Activated CD4-positive, alpha-beta T cell treated with anti-CD3 and anti-CD28 coated beads for 36 hours (primary cell): ENCODE data around the gene GHR. TPM values are rescaled to one million over a fixed set of nuclear protein-coding genes. Genes with fewer than 3 reads are reported as not detected.

Source experiments
- ATAC-seq: fragments of 200-7000 bp; cut with Tn5 transposase; one replicate; pipeline ENCODE4 v1.10.0; 2021; ENCODE audit warnings: mild to moderate bottlenecking, moderate library complexity
- CTCF ChIA-PET: fragments of 350-600 bp; sonication (Branson Sonifier 250); formaldehyde crosslinking; loops from one replicate; lab custom pipeline; 2021; ENCODE audit warnings: antibody characterized with exemption; lab: Charles Lee
- POLR2A ChIA-PET: fragments of 350-600 bp; sonication (Branson Sonifier 250); formaldehyde crosslinking; loops from one replicate; lab custom pipeline; 2021; ENCODE audit warnings: antibody characterized with exemption, inconsistent platforms; lab: Charles Lee
- DNase-seq: peaks from one replicate; pipeline ENCODE4 v3.0.0-alpha.2; 2020
- H3K27ac Mint-ChIP-seq: one replicate; pipeline ENCODE4 v1.8.0; 2021; ENCODE audit warnings: mixed read lengths
- H3K27me3 Mint-ChIP-seq: one replicate; pipeline ENCODE4 v1.8.0; 2021; ENCODE audit warnings: mixed read lengths
- H3K36me3 Mint-ChIP-seq: one replicate; pipeline ENCODE4 v1.8.0; 2021; ENCODE audit warnings: low read depth, mixed read lengths
- H3K4me1 Mint-ChIP-seq: one replicate; pipeline ENCODE4 v1.8.0; 2021; ENCODE audit warnings: mixed read lengths
- H3K4me3 Mint-ChIP-seq: one replicate; pipeline ENCODE4 v1.8.0; 2021; ENCODE audit warnings: mild to moderate bottlenecking, moderate library complexity, mixed read lengths
- H3K9me3 Mint-ChIP-seq: one replicate; pipeline ENCODE4 v1.8.0; 2021; ENCODE audit warnings: low read depth, mixed read lengths
- intact Hi-C, 2 experiments: fragments of 100-400 bp; cut with DNase I in 1 of 2; cut with micrococcal nuclease in 1 of 2; formaldehyde crosslinking; loops; one replicate each; pipeline versions ENCODE4 v1.14.2 to v1.15.1; 2022 to 2024; cut with DNase I, micrococcal nuclease
- total RNA-seq, 2 experiments: library from RNA; stranded (reverse); gene quantifications; one replicate each; pipeline ENCODE4 v1.2.3, GENCODE V29; 2021

Gene GHR
- total RNA-seq, 2 experiments from 2014 or later, result not detected

DNA sequence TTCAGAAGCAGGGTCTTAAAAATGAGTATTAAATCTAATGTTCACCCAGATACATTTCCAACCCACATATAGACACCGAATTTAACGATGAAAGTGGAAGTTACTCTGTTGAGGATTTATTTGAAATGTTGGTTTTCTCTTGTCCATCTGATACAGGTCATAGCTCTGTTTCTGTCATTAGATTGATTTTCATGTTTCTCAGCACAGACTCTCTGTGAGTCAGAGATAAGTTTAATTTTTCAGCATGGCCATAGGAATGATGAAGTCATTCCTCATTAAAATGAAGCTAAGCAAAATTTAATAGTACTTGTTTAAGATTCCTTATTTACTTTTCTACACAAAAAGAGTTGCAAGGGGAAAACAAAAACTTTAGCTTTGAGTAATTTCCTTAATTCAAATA, 38.8 kb downstream of the GHR start:
- intact Hi-C loops, result no loop called here
- ATAC-seq (no peak), DNase-seq (no peak)
- no peaks in the 10 kb centered on the region for H3K36me3 Mint-ChIP-seq
- H3K4me3 Mint-ChIP-seq, result no peak overlapping the region
- H3K27ac Mint-ChIP-seq, result no peak overlapping the region
- ChIA-PET POLR2A (no interaction called here), CTCF (interaction anchor here (1.0 to 1.2 kb wide), 2 partner anchors 10 to 15 kb away, joined by 3 to 4 read pairs; no protein-coding TSS in a partner anchor)
- H3K9me3 Mint-ChIP-seq, result no peaks in the 10 kb centered on the region
- H3K27me3 Mint-ChIP-seq, result peaks cover 2% of the 10 kb centered on the region
- no peaks in the 10 kb centered on the region for H3K4me1 Mint-ChIP-seq

- no peak for ATAC-seq
- ChIA-PET CTCF (no interaction called here), POLR2A (interaction anchor here (0.6 kb wide), 1 partner anchor 28 kb away, joined by 4 read pairs; no protein-coding TSS in a partner anchor)
- Mint-ChIP-seq H3K36me3 (no peaks in the 10 kb centered on the region), H3K27me3 (peaks cover 2% of the 10 kb centered on the region), H3K9me3 (no peaks in the 10 kb centered on the region), H3K27ac (no peak overlapping the region), H3K4me1 (no peaks in the 10 kb centered on the region), H3K4me3 (no peak overlapping the region)
- intact Hi-C loops, result no loop called here
- no peak for DNase-seq
These were observed 44.3 kb downstream of the GHR start for GRCh38 chr5:42467572-42467971.

GRCh38 chr5:42467981-42468524, 44.8 kb downstream of the GHR start:
- H3K36me3 Mint-ChIP-seq, result no peaks in the 10 kb centered on the region
- H3K4me3 Mint-ChIP-seq, result no peak overlapping the region
- no peaks in the 10 kb centered on the region for H3K9me3 Mint-ChIP-seq
- H3K4me1 Mint-ChIP-seq, result no peaks in the 10 kb centered on the region
- no peak for ATAC-seq
- POLR2A ChIA-PET, result interaction anchor here (0.6 kb wide), 1 partner anchor 27 kb away, joined by 4 read pairs; no protein-coding TSS in a partner anchor
- no peak for DNase-seq
- CTCF ChIA-PET, result no interaction called here
- H3K27me3 Mint-ChIP-seq, result peaks cover 2% of the 10 kb centered on the region
- no peak overlapping the region for H3K27ac Mint-ChIP-seq
- intact Hi-C loops, result no loop called here

DNA sequence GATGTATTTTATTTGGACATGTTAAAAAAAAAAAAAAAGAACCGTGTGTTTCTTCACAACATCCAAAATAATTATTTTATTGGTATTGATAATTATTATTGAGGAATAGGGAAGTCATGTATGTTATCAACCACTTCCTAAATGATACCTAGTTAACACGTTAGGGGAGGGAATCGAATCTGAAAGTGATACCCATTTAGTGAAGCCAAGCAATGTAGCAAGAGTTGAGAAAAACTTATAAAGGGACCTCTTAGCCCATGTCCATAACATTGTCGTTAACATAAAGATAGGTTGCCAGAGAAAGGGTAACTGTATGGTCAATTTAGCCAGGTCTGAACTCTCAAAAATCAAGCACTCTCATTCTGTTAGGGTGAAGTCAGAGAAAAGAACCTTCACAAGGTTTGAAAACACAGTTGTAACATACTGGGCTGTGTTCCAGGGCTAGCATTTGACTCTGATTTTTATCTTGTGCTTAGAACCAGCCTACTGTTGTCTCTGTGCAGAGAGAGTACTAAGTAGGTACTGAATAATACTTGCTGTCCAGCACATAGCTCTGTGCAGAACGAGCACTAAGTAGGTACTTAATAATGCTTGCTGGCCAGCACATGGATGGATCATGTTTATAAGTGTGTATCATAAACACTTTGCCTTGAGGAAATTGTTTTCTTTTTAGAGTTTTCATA, 60.4 kb downstream of the GHR start:
- intact Hi-C loops, result no loop called here
- Mint-ChIP-seq H3K9me3 (no peaks in the 10 kb centered on the region), H3K4me1 (no peaks in the 10 kb centered on the region), H3K27ac (no peak overlapping the region), H3K4me3 (no peak overlapping the region), H3K27me3 (peaks cover 2% of the 10 kb centered on the region), H3K36me3 (no peaks in the 10 kb centered on the region)
- DNase-seq, result no peak
- ChIA-PET POLR2A (no interaction called here), CTCF (interaction anchor here (0.7 kb wide), 1 partner anchor 420 kb away, joined by 3 read pairs; no protein-coding TSS in a partner anchor)
- no peak for ATAC-seq

DNA sequence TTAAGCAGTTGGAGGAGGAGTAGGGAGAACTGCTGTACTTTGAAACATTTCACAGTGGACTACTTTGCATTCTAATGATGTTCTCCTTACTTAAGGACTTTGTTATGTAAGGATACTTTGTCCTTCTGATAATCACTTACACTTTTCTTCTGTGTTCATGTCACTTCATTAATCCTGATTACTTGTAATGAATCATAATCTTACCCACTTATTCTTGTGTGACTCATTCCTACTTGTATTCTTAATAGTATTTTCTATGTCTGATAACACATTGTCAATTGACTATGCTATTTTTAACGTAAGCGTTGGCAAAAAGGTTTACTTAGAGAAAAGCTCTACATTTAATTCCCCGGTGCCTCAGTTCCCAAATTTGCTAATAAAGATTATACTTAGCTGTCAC, 63.8 kb downstream of the GHR start:
- no peaks in the 10 kb centered on the region for H3K36me3 Mint-ChIP-seq
- peaks cover 2% of the 10 kb centered on the region for H3K27me3 Mint-ChIP-seq
- DNase-seq (no peak), ATAC-seq (no peak)
- POLR2A ChIA-PET, result no interaction called here
- intact Hi-C loops, result no loop called here
- H3K4me3 Mint-ChIP-seq, result no peak overlapping the region
- no peaks in the 10 kb centered on the region for H3K4me1 Mint-ChIP-seq
- CTCF ChIA-PET, result no interaction called here
- H3K9me3 Mint-ChIP-seq, result no peaks in the 10 kb centered on the region
- H3K27ac Mint-ChIP-seq, result no peak overlapping the region

DNA sequence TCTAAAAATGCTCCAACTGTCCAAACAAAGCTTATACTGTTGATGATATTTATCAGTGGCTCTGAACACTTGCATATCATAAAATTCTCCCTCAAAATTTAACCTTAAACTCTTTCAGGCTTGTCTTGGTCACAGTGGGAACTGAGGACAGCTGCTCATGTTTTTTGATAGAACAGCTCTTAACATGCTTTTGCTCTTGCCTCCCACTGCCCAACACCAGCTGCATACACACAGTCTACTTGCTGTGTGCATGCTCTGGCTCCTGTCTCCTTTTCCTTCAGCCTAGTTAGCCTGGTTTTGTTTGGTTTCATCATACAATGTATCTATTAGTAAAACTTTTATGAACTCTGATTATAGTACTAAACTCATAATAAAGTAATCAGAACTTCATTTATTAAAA, 64.6 kb downstream of the GHR start:
- no peak overlapping the region for H3K27ac Mint-ChIP-seq
- H3K4me1 Mint-ChIP-seq, result no peaks in the 10 kb centered on the region
- ATAC-seq (no peak), DNase-seq (no peak)
- H3K27me3 Mint-ChIP-seq, result peaks cover 2% of the 10 kb centered on the region
- CTCF ChIA-PET, result interaction anchor here (1.6 kb wide), 1 partner anchor 12 kb away, joined by 3 read pairs; no protein-coding TSS in a partner anchor
- intact Hi-C loops, result no loop called here
- H3K9me3 Mint-ChIP-seq, result no peaks in the 10 kb centered on the region
- no peak overlapping the region for H3K4me3 Mint-ChIP-seq
- no peaks in the 10 kb centered on the region for H3K36me3 Mint-ChIP-seq
- POLR2A ChIA-PET, result no interaction called here

- no peak overlapping the region for H3K27ac Mint-ChIP-seq
- no peak for DNase-seq
- intact Hi-C loops, result no loop called here
- H3K9me3 Mint-ChIP-seq, result no peaks in the 10 kb centered on the region
- no peaks in the 10 kb centered on the region for H3K4me1 Mint-ChIP-seq
- ChIA-PET POLR2A (no interaction called here), CTCF (no interaction called here)
- ATAC-seq, result no peak
- peaks cover 2% of the 10 kb centered on the region for H3K27me3 Mint-ChIP-seq
- H3K4me3 Mint-ChIP-seq, result no peak overlapping the region
- H3K36me3 Mint-ChIP-seq, result no peaks in the 10 kb centered on the region
These were observed 67.6 kb downstream of the GHR start for GRCh38 chr5:42490831-42491230.

DNA sequence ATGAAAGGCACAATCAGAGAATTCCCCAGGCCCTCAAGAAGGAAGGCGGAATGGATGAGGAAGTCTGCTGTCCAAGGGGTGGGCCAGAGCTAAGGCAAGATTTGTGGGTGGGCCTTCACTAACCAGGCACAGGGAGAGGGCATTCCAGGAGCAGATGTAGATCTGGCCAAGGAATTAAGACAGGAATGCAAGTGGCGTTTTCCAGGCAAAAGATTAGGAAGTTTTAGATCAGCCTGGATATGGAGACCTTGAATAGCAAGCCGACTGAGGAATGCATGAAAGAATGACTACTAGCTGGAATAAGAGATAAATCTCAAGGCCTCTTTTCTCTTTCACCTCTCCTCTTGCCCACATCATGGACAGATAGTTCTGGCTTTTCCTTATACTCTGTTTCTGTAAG, 68.5 kb downstream of the GHR start:
- no peak overlapping the region for H3K27ac Mint-ChIP-seq
- no peak for DNase-seq
- no peak overlapping the region for H3K4me3 Mint-ChIP-seq
- H3K9me3 Mint-ChIP-seq, result no peaks in the 10 kb centered on the region
- H3K27me3 Mint-ChIP-seq, result peaks cover 2% of the 10 kb centered on the region
- ChIA-PET CTCF (no interaction called here), POLR2A (no interaction called here)
- intact Hi-C loops, result no loop called here
- H3K36me3 Mint-ChIP-seq, result no peaks in the 10 kb centered on the region
- H3K4me1 Mint-ChIP-seq, result no peaks in the 10 kb centered on the region
- no peak for ATAC-seq

DNA sequence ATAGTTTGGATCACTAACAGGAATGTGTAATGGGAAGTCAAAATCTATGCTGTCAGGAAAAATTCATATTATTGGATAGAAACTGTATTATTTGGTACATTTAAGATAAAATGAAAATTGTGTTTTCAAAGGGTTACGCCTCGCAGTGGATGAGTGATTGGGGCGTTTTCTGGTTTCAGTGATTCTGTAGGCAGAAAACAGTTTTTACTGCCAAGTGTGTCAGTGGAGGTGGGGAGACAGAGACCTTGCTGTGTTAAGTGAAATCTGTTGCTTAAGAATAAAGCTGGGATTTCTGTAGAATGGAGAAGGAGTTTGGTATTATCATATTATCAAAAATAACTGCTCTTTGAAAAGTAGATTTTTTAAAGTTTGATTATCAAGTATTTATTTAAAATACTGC, 69.7 kb downstream of the GHR start:
- ChIA-PET CTCF (no interaction called here), POLR2A (no interaction called here)
- no peaks in the 10 kb centered on the region for H3K9me3 Mint-ChIP-seq
- H3K27ac Mint-ChIP-seq, result no peak overlapping the region
- intact Hi-C loops, result no loop called here
- no peaks in the 10 kb centered on the region for H3K36me3 Mint-ChIP-seq
- ATAC-seq (no peak), DNase-seq (no peak)
- H3K4me1 Mint-ChIP-seq, result no peaks in the 10 kb centered on the region
- H3K27me3 Mint-ChIP-seq, result peaks cover under 1% of the 10 kb centered on the region
- H3K4me3 Mint-ChIP-seq, result no peak overlapping the region

DNA sequence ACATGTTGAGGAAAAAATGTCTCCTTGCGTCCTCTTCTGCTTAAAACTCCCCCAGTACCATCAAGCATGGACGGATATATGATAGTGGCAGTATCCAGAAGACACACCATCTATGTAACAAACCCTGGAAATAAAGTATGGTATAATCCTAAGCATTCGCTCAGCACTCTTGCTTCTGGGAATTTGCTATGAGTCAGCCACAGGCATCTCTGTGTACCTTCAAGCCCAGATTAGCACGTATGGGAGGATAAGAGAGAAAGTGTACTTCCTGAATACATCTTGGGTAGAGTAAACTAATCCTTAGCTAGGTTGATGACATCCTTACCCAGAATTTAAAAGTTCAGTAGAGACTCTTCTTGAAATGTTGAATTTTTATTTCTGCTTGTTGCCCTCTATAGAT, 71.2 kb downstream of the GHR start:
- ATAC-seq (no peak), DNase-seq (no peak)
- no peaks in the 10 kb centered on the region for H3K27me3 Mint-ChIP-seq
- no peak overlapping the region for H3K4me3 Mint-ChIP-seq
- no peaks in the 10 kb centered on the region for H3K36me3 Mint-ChIP-seq
- ChIA-PET POLR2A (no interaction called here), CTCF (no interaction called here)
- intact Hi-C loops, result no loop called here
- no peaks in the 10 kb centered on the region for H3K9me3 Mint-ChIP-seq
- no peak overlapping the region for H3K27ac Mint-ChIP-seq
- no peaks in the 10 kb centered on the region for H3K4me1 Mint-ChIP-seq

GRCh38 chr5:42495914-42496313, 72.7 kb downstream of the GHR start:
- DNase-seq (no peak), ATAC-seq (no peak)
- Mint-ChIP-seq H3K4me1 (no peaks in the 10 kb centered on the region), H3K27ac (no peak overlapping the region), H3K9me3 (no peaks in the 10 kb centered on the region), H3K4me3 (no peak overlapping the region), H3K36me3 (no peaks in the 10 kb centered on the region), H3K27me3 (no peaks in the 10 kb centered on the region)
- CTCF ChIA-PET, result no interaction called here
- POLR2A ChIA-PET, result no interaction called here
- intact Hi-C loops, result no loop called here

- no peaks in the 10 kb centered on the region for H3K27me3 Mint-ChIP-seq
- no peak overlapping the region for H3K27ac Mint-ChIP-seq
- H3K36me3 Mint-ChIP-seq, result no peaks in the 10 kb centered on the region
- ATAC-seq, result no peak
- POLR2A ChIA-PET, result no interaction called here
- intact Hi-C loops, result no loop called here
- H3K9me3 Mint-ChIP-seq, result no peaks in the 10 kb centered on the region
- DNase-seq, result no peak
- H3K4me3 Mint-ChIP-seq, result no peak overlapping the region
- CTCF ChIA-PET, result no interaction called here
- no peaks in the 10 kb centered on the region for H3K4me1 Mint-ChIP-seq
These were observed 73.3 kb downstream of the GHR start for GRCh38 chr5:42496397-42497156.
